Epithelial cell of proximal tubule (primary cell): ENCODE data around the gene IMPG1. TPM values are rescaled to one million over a fixed set of nuclear protein-coding genes. Genes with fewer than 3 reads are reported as not detected.
A peak's percentile ranks its signal among the peaks of the same experiment; 100 is the strongest.

ENCODE experiments used
- DNase-seq: peaks from one replicate; pipeline ENCODE4 v3.0.0-alpha.2; 2011; ENCODE audit warnings: low read depth
- H3K4me3 ChIP-seq: 2 replicates; pipeline ENCODE4 v1.5.1; 2011; ENCODE audit warnings: low read depth, mild to moderate bottlenecking, low read length
- total RNA-seq: library from RNA; depleted of rRNA; stranded (reverse); fragments of >200 nt; gene quantifications from 2 replicates; pipeline ENCODE4 v1.2.3, GENCODE V29; 2015
- TF ChIP-seq, protein P1 (sequence below): conservative IDR thresholded peaks from 2 replicates; pipeline ENCODE4 v1.5.1; 2012; ENCODE audit warnings: low read depth, mild to moderate bottlenecking, low read length

The IMPG1 gene
- total RNA-seq, 1 donor from 2014 or later = not detected

DNA sequence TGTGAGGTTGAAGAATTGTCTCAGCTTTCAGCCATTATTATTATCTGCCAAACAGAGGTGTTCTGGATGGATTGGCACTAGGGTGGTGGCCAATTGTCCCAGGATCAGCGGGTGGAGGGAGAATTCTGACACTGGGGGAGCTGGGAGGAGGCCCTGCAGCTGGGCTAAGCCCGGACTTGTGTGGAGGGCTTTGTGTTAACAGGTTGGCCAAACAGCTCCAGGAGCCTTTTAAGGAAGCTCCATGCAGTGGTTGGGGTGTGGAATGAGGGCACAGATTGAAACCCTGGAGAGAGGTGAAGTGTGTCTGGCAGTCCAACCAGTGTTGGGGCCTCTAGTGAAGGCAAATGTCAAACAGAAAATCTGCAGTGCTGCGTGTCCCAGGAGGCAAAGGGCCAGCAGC is 135.8 kb downstream of the IMPG1 start:
- DNase-seq = no peak
- TF ChIP-seq, protein P1, sequence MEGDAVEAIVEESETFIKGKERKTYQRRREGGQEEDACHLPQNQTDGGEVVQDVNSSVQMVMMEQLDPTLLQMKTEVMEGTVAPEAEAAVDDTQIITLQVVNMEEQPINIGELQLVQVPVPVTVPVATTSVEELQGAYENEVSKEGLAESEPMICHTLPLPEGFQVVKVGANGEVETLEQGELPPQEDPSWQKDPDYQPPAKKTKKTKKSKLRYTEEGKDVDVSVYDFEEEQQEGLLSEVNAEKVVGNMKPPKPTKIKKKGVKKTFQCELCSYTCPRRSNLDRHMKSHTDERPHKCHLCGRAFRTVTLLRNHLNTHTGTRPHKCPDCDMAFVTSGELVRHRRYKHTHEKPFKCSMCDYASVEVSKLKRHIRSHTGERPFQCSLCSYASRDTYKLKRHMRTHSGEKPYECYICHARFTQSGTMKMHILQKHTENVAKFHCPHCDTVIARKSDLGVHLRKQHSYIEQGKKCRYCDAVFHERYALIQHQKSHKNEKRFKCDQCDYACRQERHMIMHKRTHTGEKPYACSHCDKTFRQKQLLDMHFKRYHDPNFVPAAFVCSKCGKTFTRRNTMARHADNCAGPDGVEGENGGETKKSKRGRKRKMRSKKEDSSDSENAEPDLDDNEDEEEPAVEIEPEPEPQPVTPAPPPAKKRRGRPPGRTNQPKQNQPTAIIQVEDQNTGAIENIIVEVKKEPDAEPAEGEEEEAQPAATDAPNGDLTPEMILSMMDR = no peak
- H3K4me3 ChIP-seq = no peak overlapping the region

DNA sequence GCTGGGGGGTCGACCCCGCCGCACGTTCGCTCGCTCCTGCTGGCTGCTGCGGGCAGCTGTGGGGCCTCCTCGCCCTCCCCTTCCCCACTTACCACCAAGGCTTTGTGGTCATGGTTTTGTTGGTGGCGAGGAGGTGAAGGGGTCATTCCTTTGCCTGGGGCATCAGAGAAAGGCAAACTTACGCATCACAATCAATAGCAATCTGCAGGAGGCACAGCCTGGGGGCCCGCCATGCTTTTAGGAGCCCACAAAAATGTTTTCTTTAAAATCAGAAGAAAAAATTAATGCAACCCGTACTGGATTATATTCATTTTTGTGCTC is 137.0 kb downstream of the IMPG1 start:
- TF ChIP-seq, protein P1 = no peak

DNA sequence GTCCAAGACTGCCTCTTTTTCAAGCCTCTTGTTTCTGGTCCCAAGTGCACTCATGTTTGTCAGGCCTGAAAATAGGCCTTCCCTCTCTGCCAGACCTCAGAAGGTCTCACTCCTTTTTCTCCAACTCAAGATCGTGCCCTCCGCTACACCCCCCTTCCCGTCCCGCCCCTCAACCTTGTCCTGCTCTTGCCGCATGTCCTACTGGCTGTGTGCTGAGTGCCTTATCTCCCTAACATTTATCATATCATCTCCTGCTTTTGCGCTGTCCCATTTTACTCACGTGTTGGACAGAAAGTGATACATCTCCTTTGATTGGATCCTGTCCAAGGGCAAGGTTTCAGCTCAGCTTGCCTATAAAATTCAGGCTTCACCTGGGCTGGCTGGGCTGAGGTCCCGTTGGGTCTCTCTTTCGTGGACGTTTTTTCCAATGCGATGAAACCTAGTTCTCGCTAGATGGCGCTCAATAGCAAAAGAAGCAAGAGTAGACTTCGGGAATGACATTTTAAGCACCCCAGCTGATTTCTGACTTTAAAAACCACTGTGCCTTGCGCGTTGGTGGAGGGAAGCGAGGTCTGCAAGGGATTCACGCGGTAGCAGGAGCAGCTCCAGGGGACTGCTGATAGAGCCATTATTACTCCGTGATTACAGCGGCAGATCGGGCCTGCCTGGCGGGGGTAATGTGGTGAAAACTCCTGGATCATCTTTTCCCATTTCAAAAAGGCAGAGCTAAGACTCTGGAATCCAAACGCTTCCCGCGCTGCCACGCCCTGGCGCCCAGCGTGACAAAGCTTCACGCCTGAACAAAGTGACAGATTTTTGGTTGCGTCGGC is 137.6 kb downstream of the IMPG1 start:
- TF ChIP-seq, protein P1 = peak; percentile 88
- no peak for DNase-seq
- peak overlapping the region; percentile 47 for H3K4me3 ChIP-seq

More for the DNA sequence above, 137.0 kb downstream of the IMPG1 start:
- H3K4me3 ChIP-seq = peak overlapping the region; percentile 47
- DNase-seq = no peak

DNA sequence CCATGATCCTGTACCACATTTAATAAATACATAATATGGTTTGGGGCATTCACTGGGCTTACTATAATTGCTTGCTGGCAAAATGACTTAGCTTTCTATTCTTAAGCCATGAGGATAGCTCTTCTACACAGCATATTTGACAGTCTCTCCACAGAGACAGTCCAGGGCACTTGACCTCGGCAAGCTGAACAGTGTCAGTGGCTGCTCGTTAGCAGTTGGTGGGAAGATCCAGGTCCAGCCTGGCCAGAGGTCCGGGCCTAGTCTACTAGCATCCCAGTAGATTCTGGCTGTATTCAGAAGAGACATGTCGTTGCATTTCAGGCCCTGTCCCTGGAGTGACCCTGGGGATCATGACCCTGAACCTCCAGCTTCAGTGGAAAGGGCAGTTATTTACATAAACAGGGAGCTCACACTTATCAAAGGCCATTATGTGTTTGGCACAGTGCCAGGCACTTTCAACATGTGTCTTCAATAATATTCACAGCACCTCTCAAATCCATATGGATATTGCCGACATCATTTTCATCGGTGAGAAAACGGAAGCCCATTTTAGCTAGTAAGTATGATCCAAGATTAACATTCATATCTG is 139.0 kb downstream of the IMPG1 start:
- no peak overlapping the region for H3K4me3 ChIP-seq
- TF ChIP-seq, protein P1 = no peak
- no peak for DNase-seq

DNA sequence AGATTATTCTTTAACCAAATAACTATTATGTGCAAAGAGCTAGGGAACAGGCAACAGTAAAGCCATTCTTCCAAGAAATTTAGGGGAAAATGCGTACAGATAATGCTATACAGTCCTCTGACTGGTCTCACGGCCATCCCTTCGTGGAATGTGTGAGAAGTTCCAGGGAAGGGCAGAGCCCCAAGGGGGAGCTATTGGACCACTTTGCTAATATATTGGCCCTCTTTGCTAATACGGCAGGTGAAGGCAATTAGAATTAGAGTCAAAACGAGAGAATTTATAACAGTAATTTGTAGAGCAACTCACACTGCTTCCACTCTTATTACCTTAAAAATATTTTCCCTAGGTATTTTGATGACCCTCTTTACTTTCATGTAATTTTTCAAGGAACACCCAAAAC is 140.4 kb downstream of the IMPG1 start:
- no peak overlapping the region for H3K4me3 ChIP-seq
- no peak for DNase-seq
- TF ChIP-seq, protein P1 = peak; percentile 69

DNA sequence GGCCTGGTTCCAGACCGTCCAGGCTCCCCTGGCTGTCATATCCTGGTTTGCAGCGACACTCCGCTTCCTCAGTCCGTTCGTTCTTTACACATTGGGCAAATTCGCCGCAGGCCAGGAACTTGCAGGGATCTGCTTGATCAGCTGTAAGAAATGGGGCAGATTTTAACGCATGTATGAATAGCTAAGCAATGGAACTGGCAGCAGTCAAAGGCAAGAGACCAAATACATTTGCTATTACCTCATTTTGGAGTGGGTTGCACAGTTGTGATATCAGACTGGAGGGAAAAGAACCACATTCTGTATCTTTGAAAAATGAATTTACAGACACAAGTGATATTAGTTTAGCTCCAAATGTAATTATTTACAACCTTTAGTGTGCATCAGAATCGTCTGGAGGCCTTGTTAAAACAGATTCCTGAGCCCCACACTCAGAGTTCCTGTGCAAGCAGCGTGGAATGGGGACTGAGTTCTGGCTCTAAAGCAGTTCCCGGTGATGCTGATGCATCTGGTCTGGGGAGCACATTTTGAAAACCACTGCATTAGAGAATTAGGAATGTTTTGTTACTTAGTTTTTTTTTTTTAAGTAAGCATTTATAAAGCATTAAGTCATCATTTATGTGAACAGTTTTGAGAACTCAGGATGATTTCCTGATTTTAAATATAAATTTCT is 141.3 kb downstream of the IMPG1 start:
- H3K4me3 ChIP-seq = no peak overlapping the region
- TF ChIP-seq, protein P1 = no peak
- DNase-seq = peak; percentile 51
